NB4 (cell line): Measurements from ENCODE around the gene RPL13A.

Source experiments
- CTCF ChIP-seq: IDR thresholded peaks from one replicate; pipeline ENCODE4 v1.5.1; 2012; ENCODE audit warnings: low read depth, low read length
- MAX ChIP-seq: IDR thresholded peaks from 2 replicates; pipeline ENCODE4 v1.6.1; 2011; ENCODE audit warnings: low read depth, low read length
- POLR2A ChIP-seq: IDR thresholded peaks from 2 replicates; pipeline ENCODE4 v1.6.1; 2011; ENCODE audit warnings: mild to moderate bottlenecking; ENCODE audit not compliant: insufficient read length; ENCODE audit errors: extremely low read depth

- TF ChIP-seq CTCF (no peak), POLR2A (peak; percentile 98), MAX (peak; percentile 60)
Measured at GRCh38 chr19:49453013-49453756, 34.2 kb upstream of the RPL13A start, which contains the start of gene ALDH16A1.
